ENCODE results near the gene B9D2.

The B9D2 gene

DNA sequence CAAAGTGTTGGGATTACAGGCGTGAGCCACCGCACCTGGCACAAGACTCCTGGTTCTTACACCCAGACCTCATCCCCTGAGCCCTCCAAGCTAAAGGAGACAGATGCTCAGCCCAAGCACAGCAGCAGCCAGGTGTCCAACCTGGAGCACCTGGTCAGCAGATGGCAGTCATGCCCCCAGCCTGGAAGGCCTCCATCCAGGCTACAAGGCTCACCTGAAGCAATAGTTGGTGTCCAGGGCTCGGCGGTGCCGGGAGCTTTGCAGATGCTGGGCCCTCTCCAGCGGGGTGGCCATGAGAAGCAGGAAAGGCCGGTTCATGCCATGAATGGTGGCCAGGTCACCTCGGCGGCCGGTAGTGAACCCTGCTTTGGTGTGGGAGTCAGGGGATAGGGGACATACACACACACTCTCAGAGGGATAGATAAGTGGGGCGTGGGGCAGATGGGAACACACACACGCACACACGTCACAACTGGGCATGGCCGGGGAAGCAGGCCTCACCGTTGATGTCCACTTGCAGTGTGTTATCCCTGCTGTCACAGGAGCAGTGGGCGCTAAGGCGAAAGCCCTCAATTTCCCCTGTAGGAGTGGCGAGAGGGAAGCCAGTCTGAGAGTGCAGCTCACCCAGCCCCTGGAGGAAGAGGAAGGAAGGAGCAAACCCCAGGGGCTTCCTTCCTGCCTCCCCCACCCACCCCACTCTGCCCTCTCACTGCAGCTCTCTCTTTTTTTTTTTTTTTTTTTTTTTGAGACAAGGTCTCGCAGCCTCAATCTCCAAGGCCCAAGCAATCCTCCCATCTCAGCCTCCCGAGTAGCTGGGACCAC lies 22.1 kb downstream of the B9D2 start:
- POLR2A ChIA-PET = interaction anchor here (0.7 to 1.3 kb wide), 2 partner anchors 9 to 14 kb away, joined by 4 read pairs; no protein-coding TSS in a partner anchor

DNA sequence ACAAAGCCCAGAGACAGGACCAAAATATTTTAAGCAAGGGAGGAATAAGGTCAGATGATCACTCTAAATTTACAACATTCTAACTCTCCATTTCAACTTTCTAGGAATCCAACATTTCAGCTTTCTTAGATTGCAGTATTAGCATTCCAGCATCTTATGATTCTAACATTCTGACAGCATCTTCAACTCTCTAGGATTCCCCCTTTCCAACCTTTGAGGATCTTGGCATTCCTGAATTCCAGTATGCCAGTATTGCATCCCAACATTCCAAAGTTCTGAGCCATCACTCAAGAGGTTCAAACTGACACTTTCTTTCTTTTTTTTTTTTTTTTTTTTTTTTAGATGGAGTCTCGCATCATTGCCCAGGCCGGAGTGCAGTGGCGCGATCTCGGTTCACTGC lies 24.0 kb downstream of the B9D2 start:
- ChIA-PET CTCF (no interaction called here), POLR2A (no interaction called here)
- Histone ChIP-seq H3K9me3 (ENCODE audit: control extremely low read depth in 1 of 5, control insufficient read depth in 4 of 5, insufficient read depth in 2 of 5, low read depth in 1 of 5, low read length in 4 of 5) (no peaks in the 10 kb centered on the region), H3K27me3 (replicated peaks in 2 of 5; ENCODE audit: control insufficient read depth in 4 of 5, insufficient read depth in 5 of 5, low read length in 4 of 5) (no peaks in the 10 kb centered on the region), H3K4me3 (ENCODE audit: control insufficient read depth in 1 of 7, extremely low read depth in 1 of 7, insufficient read depth in 4 of 7, low read depth in 2 of 7, low read length in 6 of 7) (no peak overlapping the region), H3K36me3 (ENCODE audit: control insufficient read depth in 4 of 4, insufficient read depth in 4 of 4, low read length in 3 of 4) (peaks cover 13 to 62% (median 43%) of the 10 kb centered on the region in 4 experiments), H3K27ac (ENCODE audit: insufficient read depth in 1 of 2, low read depth in 1 of 2, low read length in 2 of 2, poor library complexity in 1 of 2, severe bottlenecking in 2 of 2) (no peak overlapping the region), H3K4me1 (ENCODE audit: control extremely low read depth in 1 of 4, control insufficient read depth in 4 of 4, insufficient read depth in 4 of 4, low read length in 3 of 4) (peaks cover 0 to 21% (median 15%) of the 10 kb centered on the region in 4 experiments)
- DNase-seq = no peak
- WGBS (ENCODE audit: insufficient coverage) = 90% methylated on average over 4 of the region's 5 CpGs

More for the DNA sequence above, 22.1 kb downstream of the B9D2 start:
- Histone ChIP-seq H3K36me3 (ENCODE audit: control insufficient read depth in 4 of 4, insufficient read depth in 4 of 4, low read length in 3 of 4) (peaks cover 11 to 71% (median 43%) of the 10 kb centered on the region in 4 experiments), H3K4me1 (ENCODE audit: control extremely low read depth in 1 of 4, control insufficient read depth in 4 of 4, insufficient read depth in 4 of 4, low read length in 3 of 4) (peaks cover 0 to 13% (median 7%) of the 10 kb centered on the region in 4 experiments), H3K4me3 (ENCODE audit: control insufficient read depth in 1 of 7, extremely low read depth in 1 of 7, insufficient read depth in 4 of 7, low read depth in 2 of 7, low read length in 6 of 7) (no peak overlapping the region), H3K27ac (ENCODE audit: insufficient read depth in 1 of 2, low read depth in 1 of 2, low read length in 2 of 2, poor library complexity in 1 of 2, severe bottlenecking in 2 of 2) (no peak overlapping the region), H3K9me3 (ENCODE audit: control extremely low read depth in 1 of 5, control insufficient read depth in 4 of 5, insufficient read depth in 2 of 5, low read depth in 1 of 5, low read length in 4 of 5) (no peaks in the 10 kb centered on the region), H3K27me3 (replicated peaks in 2 of 5; ENCODE audit: control insufficient read depth in 4 of 5, insufficient read depth in 5 of 5, low read length in 4 of 5) (no peaks in the 10 kb centered on the region)
- CTCF ChIA-PET = interaction anchor here (1.0 to 1.3 kb wide), 5 partner anchors 10 to 43 kb away, joined by 3 to 4 read pairs (median 3); no protein-coding TSS in a partner anchor
- DNase-seq = peak in 1 of 3 donors; percentile 40
- 93% methylated on average over 14 of the region's 20 CpGs for WGBS (ENCODE audit: insufficient coverage)

DNA sequence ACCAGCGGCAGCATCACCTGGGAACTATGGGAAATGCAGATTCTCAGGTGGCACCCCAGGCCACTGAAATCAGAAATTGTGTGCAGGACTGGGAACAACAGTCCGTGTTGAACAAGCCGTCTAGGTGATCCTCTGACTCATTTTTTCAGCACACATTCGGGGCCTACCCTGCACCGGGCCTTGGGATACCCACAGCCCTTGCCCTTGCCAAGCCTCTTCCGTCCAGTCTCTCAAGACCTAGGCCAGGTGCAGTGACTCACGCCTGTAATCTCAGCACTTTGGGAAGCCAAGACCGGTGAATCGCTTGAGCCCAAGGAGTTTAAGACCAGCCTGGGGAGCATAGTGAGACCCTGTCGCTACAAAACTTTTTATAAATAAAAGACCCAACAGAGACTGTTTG lies 28.5 kb downstream of the B9D2 start:
- Histone ChIP-seq H3K27ac (ENCODE audit: insufficient read depth in 1 of 2, low read depth in 1 of 2, low read length in 2 of 2, poor library complexity in 1 of 2, severe bottlenecking in 2 of 2) (peak overlapping the region in 1 of 2 experiments; percentile 61), H3K9me3 (ENCODE audit: control extremely low read depth in 1 of 5, control insufficient read depth in 4 of 5, insufficient read depth in 2 of 5, low read depth in 1 of 5, low read length in 4 of 5) (no peaks in the 10 kb centered on the region), H3K36me3 (ENCODE audit: control insufficient read depth in 4 of 4, insufficient read depth in 4 of 4, low read length in 3 of 4) (peaks cover 11 to 61% (median 45%) of the 10 kb centered on the region in 4 experiments), H3K4me1 (ENCODE audit: control extremely low read depth in 1 of 4, control insufficient read depth in 4 of 4, insufficient read depth in 4 of 4, low read length in 3 of 4) (peaks cover 2 to 26% (median 20%) of the 10 kb centered on the region in 4 experiments), H3K4me3 (ENCODE audit: control insufficient read depth in 1 of 7, extremely low read depth in 1 of 7, insufficient read depth in 4 of 7, low read depth in 2 of 7, low read length in 6 of 7) (peak overlapping the region in 1 of 7 experiments; percentile 33), H3K27me3 (replicated peaks in 2 of 5; ENCODE audit: control insufficient read depth in 4 of 5, insufficient read depth in 5 of 5, low read length in 4 of 5) (no peaks in the 10 kb centered on the region)
- DNase-seq = no peak
- CTCF ChIA-PET = interaction anchor here (1.2 to 4.0 kb wide), 3 partner anchors 13 to 20 kb away, joined by 4 to 22 read pairs (median 12); no protein-coding TSS in a partner anchor
- WGBS (ENCODE audit: insufficient coverage) = 89% methylated on average over 7 of the region's 10 CpGs
- POLR2A ChIA-PET = interaction anchor here (1.1 to 2.4 kb wide), 2 partner anchors 11 to 13 kb away, joined by 3 to 9 read pairs; no protein-coding TSS in a partner anchor

DNA sequence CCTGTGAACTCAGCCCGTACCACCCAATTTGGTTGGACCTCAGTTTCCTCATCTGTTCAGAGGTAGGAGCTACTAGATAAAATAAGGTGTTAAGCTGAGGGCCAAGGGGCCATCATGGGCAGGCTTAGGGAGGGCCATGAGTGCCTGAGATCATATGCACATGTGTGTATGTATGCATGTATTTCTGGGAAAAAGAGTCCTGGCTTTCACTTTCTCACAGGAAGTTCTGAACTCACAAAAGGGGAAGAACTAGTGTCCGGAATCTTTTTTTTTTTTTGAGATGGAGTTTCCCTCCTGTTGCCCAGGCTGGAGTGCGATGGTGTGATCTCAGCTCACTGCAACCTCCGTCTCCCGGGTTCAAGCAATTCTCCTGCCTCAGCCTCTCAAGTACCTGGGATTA lies 29.2 kb downstream of the B9D2 start:
- Histone ChIP-seq H3K4me3 (ENCODE audit: control insufficient read depth in 1 of 7, extremely low read depth in 1 of 7, insufficient read depth in 4 of 7, low read depth in 2 of 7, low read length in 6 of 7) (peak overlapping the region in 4 of 7 experiments; percentile 17 to 26 (median 26)), H3K36me3 (ENCODE audit: control insufficient read depth in 4 of 4, insufficient read depth in 4 of 4, low read length in 3 of 4) (peaks cover 13 to 60% (median 44%) of the 10 kb centered on the region in 4 experiments), H3K4me1 (ENCODE audit: control extremely low read depth in 1 of 4, control insufficient read depth in 4 of 4, insufficient read depth in 4 of 4, low read length in 3 of 4) (peaks cover 3 to 33% (median 26%) of the 10 kb centered on the region in 4 experiments), H3K9me3 (ENCODE audit: control extremely low read depth in 1 of 5, control insufficient read depth in 4 of 5, insufficient read depth in 2 of 5, low read depth in 1 of 5, low read length in 4 of 5) (no peaks in the 10 kb centered on the region), H3K27ac (ENCODE audit: insufficient read depth in 1 of 2, low read depth in 1 of 2, low read length in 2 of 2, poor library complexity in 1 of 2, severe bottlenecking in 2 of 2) (peak overlapping the region in 1 of 2 experiments; percentile 64), H3K27me3 (replicated peaks in 2 of 5; ENCODE audit: control insufficient read depth in 4 of 5, insufficient read depth in 5 of 5, low read length in 4 of 5) (no peaks in the 10 kb centered on the region)
- CTCF ChIA-PET = interaction anchor here (1.2 to 4.0 kb wide), 2 partner anchors 14 to 19 kb away, joined by 4 to 22 read pairs; no protein-coding TSS in a partner anchor
- WGBS (ENCODE audit: insufficient coverage) = 0% methylated on average over 3 of the region's 5 CpGs
- DNase-seq = peak in 2 of 3 donors; percentile 68 to 71
- POLR2A ChIA-PET = interaction anchor here (1.6 to 2.4 kb wide), 2 partner anchors 13 to 17 kb away, joined by 4 to 9 read pairs; no protein-coding TSS in a partner anchor

DNA sequence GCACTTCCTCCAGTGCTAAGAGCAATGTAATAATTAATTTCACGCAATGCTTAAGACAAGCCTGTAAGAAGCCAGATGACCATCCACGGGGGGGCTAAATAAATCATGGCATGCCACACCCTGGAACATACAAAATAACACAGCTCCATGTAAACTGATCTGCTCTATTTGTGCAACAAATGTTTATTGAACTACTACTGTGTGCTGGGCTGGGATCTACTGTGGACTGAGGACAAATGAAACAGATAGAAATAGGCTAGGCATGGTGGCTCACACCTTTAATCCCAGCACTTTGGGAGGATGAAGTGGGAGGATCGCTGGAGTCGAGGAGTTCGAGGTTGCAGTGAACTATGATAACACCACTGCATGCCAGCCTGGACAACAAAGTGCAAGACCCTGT lies 31.5 kb downstream of the B9D2 start:
- Histone ChIP-seq H3K9me3 (ENCODE audit: control extremely low read depth in 1 of 5, control insufficient read depth in 4 of 5, insufficient read depth in 2 of 5, low read depth in 1 of 5, low read length in 4 of 5) (no peaks in the 10 kb centered on the region), H3K36me3 (ENCODE audit: control insufficient read depth in 4 of 4, insufficient read depth in 4 of 4, low read length in 3 of 4) (peaks cover 13 to 62% (median 38%) of the 10 kb centered on the region in 4 experiments), H3K27me3 (replicated peaks in 2 of 5; ENCODE audit: control insufficient read depth in 4 of 5, insufficient read depth in 5 of 5, low read length in 4 of 5) (no peaks in the 10 kb centered on the region), H3K4me3 (ENCODE audit: control insufficient read depth in 1 of 7, extremely low read depth in 1 of 7, insufficient read depth in 4 of 7, low read depth in 2 of 7, low read length in 6 of 7) (no peak overlapping the region), H3K4me1 (ENCODE audit: control extremely low read depth in 1 of 4, control insufficient read depth in 4 of 4, insufficient read depth in 4 of 4, low read length in 3 of 4) (peaks cover 13 to 55% (median 49%) of the 10 kb centered on the region in 4 experiments), H3K27ac (ENCODE audit: insufficient read depth in 1 of 2, low read depth in 1 of 2, low read length in 2 of 2, poor library complexity in 1 of 2, severe bottlenecking in 2 of 2) (no peak overlapping the region)
- ChIA-PET CTCF (interaction anchor here (2.1 kb wide), 1 partner anchor 19 kb away, joined by 7 read pairs; no protein-coding TSS in a partner anchor), POLR2A (interaction anchor here (0.6 kb wide), 1 partner anchor 10 kb away, joined by 4 read pairs; no protein-coding TSS in a partner anchor)
- DNase-seq = no peak
- 93% methylated on average over 3 of the region's 5 CpGs for WGBS (ENCODE audit: insufficient coverage)

DNA sequence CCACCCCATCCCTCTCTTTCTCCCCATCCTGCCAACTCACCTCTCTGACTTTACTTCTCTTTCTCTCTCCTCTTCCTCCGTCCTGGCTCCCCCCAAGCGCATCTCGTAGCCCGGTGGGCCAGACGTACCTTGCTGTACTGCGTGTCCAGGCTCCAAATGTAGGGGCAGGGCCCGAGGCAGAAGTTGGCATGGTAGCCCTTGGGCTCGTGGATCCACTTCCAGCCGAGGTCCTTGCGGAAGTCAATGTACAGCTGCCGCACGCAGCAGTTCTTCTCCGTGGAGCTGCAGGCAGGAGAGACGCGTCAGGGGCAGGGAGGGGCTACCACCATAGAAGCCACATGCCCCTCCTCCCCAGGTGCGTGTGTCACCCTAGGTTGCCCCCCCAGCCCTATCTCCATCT lies 31.9 kb downstream of the B9D2 start:
- CTCF ChIA-PET = interaction anchor here (2.1 kb wide), 1 partner anchor 19 kb away, joined by 7 read pairs; no protein-coding TSS in a partner anchor
- Histone ChIP-seq H3K36me3 (ENCODE audit: control insufficient read depth in 4 of 4, insufficient read depth in 4 of 4, low read length in 3 of 4) (peaks cover 12 to 62% (median 38%) of the 10 kb centered on the region in 4 experiments), H3K4me1 (ENCODE audit: control extremely low read depth in 1 of 4, control insufficient read depth in 4 of 4, insufficient read depth in 4 of 4, low read length in 3 of 4) (peaks cover 17 to 60% (median 53%) of the 10 kb centered on the region in 4 experiments), H3K27ac (ENCODE audit: insufficient read depth in 1 of 2, low read depth in 1 of 2, low read length in 2 of 2, poor library complexity in 1 of 2, severe bottlenecking in 2 of 2) (no peak overlapping the region), H3K9me3 (ENCODE audit: control extremely low read depth in 1 of 5, control insufficient read depth in 4 of 5, insufficient read depth in 2 of 5, low read depth in 1 of 5, low read length in 4 of 5) (no peaks in the 10 kb centered on the region), H3K27me3 (replicated peaks in 2 of 5; ENCODE audit: control insufficient read depth in 4 of 5, insufficient read depth in 5 of 5, low read length in 4 of 5) (no peaks in the 10 kb centered on the region), H3K4me3 (ENCODE audit: control insufficient read depth in 1 of 7, extremely low read depth in 1 of 7, insufficient read depth in 4 of 7, low read depth in 2 of 7, low read length in 6 of 7) (no peak overlapping the region)
- POLR2A ChIA-PET = interaction anchor here (0.6 to 1.0 kb wide), 2 partner anchors 9 to 10 kb away, joined by 4 read pairs; no protein-coding TSS in a partner anchor
- 96% methylated on average over 16 of the region's 16 CpGs for WGBS (ENCODE audit: insufficient coverage)
- no peak for DNase-seq

All from common myeloid progenitor, CD34-positive (primary cell).